Measurements from ENCODE around the gene NANOS3.
A peak's percentile ranks its signal among the peaks of the same experiment; 100 is the strongest.

NANOS3 gene

DNA sequence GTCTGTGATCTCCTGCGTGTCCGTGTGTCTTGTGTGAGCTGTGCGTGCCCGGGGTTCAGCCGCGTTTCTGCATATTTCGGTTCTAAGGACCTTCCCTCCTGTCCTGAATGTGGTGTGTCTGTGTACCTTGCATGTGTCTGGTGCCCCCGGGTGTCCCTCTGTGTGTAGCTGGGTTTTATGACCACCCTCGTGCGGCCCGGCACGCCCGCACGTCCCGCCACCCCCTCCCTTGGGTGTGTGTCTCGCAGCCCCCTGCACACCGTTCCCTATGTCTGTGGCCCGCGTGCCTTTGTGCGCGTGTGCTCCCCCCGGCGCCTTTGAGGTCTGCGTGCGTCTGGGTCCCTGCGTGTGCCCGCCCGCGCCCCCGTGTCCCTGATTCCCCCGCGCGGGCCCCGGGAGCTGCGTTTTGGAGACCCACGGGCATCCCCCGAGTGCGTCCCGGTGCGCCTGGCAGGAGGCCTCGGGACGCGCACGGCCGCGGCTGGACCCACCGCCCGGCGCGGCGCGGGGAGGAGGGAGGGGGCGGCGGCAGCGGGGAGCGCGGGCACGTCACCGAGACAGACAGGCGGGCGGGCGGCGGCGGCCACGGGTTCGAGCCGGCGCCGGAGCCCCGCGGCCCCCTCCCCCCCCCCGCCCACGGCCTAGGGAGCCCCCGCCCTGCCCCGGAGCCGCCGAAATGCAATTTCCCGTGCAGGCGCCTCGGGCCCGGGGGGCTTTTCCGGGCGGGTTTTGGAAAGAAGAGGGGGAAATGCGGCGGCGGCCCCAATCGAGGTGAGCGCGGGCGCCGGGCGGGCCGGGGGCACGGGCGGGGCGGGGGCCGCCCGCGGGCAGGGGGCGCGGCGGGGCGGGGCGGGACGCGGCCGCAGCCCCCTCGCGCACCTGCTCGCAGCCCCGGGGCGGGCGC lies 12.0 kb upstream of the NANOS3 start:
- DNase-seq: no peak

DNA sequence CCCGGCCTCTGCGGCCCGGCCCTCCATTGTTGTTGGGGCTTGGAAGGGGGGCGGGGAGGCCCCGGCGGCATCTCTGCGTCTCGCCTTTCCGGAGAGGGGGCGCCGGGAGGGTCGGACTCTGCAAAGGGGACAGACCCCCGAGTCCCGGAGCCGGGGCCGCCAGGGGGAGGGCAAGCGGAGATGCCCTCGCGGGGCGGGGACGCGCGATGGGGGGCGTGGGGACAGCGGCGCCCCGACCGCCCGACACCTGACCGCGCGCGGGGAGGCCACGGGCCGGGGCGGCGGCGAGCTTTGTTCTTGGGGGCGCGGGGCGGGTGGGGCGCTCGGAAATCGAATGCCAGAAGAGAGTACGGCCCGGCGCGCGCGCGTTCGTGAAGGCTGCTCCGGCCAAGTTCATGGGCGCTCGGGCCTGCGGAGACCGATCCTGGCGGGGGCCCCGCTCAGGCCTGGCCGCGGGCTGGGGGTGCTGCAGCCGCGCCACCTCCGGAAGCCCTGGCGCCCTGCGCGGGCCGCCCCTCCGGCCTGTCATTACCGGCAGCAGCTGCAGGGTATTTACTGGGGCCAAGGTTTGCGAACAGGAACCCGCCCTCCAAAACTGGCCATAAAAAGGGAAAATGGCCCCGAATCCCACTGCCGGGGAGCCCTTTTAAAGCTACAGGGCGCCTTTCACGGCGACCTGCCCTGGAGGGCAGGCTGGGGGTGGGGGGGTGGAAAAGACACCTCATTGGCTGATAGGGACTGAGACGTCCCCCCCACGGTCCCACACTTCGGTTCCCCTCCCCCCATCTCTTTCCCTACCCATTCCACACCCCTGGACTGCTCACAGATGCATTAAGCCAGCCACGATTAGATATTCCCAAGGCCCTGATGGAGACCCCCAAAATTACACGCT lies 11.1 kb upstream of the NANOS3 start:
- DNase-seq: peak; percentile 42

DNA sequence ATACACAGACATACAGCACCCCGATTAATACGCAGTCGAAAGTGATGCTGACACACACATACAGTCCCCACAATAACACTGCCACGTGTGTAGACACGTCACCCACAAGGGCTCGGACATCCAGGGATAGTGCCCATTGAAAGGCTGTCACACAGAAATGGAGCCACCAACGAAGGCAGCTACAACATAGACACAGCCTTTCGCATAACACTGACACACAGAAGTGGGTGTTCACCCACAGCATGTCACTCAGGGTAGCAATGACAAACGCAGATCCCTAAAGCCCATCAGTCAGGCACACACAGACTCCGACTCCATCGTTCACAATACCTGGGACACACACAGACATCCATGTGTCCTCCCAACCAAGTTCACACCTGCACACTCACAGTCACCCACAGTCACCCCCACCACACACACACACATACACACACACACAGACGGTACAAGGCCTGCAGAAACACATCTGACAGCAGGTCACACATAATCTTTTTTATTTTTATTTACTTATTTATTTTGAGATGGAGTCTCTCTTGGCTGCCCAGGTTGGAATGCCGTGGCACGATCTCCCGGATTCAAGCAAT lies 10.4 kb upstream of the NANOS3 start:
- DNase-seq: no peak

DNA sequence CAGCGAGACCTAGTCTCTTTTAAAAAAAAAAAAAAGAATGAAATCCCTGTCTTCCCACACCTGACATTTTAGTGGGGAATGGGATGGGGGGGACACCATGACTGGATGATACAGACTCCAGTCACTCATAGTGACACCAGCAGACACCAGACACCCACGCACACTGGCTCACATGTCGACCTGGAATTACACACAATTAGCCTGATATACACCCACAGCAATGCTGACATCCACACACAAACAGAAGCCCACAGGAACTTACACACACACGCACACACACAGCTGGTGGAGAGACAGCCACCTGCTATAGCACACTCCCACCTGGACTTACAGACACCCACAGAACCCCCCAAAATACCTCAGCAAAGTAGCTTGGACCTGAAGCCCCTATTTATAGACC lies 8.3 kb upstream of the NANOS3 start:
- DNase-seq: no peak

DNA sequence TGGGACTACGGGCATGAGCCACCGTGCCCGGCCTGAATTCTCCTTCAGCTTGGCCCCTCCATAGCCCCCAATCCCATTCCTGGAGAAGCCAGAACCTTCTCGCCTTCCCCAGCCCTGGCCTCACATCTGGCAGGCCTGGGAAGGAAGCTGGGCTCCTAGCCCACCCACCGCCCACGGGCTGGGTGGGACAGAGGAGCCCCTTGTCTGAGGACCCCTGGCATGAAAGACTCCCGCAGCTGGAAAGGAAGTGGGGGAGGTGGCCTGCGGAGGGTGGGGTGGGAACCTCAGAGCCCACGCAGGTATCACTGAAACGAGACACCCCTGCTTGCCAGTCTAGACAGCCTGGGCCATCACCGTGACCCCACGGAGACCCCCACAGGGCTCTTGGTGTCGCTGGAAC lies 7.7 kb upstream of the NANOS3 start:
- no peak for DNase-seq

DNA sequence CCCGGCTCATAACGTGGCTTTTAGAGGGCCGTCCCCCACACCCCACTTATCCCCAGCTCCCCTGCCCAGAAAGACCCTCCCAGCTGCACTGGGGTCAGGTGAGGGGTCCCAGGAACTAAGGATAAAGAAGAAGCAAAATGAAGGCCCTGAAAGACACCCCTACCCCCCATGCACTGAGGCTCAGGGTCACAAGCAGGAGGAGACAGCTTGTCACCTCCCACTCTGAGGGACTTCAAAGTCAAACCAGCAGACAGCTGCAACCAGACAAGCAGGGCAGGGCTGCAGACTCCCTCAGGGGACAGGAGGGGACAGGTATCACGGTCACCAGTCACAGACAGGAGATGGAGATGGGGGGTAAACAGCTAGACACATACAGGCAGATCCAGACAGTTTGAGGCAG lies 6.1 kb upstream of the NANOS3 start:
- DNase-seq: no peak

DNA sequence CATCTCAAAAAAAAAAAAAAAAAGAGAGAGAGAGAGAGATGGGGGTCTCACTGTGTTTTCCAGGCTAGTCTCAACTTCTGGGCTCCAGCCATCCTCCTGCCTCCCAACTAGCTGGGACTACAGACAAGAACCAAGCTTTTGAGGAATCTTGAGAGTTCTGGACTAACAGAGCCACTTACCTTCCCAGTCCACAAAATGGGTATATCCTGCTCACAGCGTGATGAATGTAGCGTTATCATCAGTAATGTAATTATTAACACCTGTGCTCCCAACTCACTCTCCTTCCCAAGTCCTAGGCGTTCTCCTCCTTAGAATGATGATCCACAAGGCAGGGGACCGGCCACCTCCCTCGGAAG lies 4.6 kb upstream of the NANOS3 start:
- no peak for DNase-seq

DNA sequence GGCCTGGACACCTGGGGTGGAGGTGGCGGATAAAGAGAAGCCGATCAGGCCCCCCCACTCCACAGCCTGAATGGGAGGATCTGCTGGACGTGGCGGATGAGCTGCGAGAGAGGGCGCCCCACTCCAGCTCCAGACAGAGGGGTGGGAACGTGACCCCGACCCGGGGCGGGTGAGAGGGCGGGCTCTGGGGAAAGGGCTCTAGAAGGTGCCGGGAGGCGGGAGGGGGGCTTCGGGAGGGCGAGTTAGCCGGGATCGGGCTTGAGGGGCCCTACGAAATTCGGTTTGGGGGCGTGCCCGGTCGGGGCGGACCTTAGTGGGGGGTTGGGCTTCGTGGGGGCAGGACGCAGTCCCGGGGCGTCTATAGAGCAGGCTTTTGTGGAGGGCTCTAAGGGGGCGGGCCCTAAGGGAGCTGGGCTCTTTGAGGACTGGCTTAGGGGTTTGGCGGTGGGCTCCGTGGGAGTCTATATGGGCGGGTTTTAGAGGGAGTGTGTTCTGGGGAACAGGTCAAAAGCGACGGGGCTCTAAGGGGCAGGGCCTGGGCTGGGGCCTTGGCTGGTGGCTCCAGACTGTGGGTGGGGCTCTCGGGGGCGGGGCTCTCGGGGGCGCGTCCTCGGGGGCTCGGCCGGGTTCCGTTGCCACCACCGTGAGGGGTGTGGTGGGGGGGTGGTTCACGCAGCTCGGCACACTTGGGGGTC lies 4.1 kb upstream of the NANOS3 start:
- peak; percentile 40 for DNase-seq

DNA sequence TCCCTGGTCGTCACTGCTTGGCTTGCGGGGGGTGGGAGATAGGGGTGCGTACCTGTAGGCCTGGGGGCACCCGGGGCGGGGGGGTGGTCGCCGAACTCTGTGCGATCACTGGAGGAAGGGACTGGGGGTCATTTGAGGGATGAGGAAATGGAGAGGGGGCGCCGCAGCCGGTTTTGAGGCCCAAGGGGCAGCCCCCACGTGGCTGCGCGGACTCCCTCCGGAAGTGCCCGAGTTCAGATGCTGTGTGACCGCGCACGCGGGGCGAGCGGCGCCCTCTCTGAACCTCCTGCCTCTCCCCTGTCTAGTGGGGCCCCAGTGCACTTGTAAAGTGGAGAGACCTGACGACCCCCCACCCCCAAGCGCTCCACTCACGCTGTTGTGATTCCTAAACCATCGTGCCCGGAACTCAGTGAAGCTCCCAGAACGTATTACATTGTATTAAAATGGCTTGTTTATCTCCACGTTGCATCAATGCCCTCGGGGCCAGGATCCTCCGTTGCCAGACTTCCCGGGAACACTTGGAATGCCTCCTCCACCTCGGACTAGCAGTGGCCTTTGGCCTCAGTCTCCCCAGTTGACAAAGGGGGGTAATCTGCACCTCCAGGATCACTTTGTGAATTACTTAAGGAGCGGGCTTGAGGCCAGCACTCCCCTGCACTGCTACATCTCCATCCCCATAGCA lies 3.0 kb upstream of the NANOS3 start:
- DNase-seq: no peak

DNA sequence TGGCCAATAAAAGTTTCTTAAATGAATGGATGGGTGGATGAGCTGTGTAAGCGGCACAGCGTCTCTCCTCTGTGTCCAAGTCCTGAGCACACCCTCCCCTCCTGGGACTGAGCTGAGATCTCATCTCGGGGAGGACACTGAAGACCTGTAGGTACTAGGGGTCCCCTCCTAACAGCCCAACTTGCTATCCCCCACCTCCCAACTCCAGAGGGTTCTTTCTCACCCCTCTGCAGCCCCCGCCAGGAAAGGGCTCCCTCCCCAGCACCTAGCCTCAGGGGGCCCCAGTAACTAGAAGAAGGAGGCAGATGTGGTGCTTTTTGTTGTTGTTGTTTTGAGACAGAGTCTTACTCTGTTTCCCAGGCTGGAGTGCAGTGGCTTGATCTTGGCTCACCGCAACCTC lies 1.1 kb upstream of the NANOS3 start:
- no peak for DNase-seq

DNA sequence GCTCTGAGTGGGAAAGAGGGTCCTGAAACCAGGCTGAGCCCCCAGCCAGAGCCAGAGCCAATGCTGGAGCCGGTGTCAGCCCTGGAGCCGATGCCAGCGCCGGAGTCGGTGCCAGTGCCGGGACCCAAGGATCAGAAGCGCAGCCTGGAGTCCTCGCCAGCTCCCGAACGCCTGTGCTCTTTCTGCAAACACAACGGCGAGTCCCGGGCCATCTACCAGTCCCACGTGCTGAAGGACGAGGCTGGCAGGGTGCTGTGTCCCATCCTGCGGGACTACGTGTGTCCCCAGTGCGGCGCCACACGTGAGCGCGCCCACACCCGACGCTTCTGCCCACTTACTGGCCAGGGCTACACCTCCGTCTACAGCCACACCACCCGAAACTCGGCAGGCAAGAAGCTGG lies 369 bp downstream of the NANOS3 start:
- no peak for DNase-seq

DNA sequence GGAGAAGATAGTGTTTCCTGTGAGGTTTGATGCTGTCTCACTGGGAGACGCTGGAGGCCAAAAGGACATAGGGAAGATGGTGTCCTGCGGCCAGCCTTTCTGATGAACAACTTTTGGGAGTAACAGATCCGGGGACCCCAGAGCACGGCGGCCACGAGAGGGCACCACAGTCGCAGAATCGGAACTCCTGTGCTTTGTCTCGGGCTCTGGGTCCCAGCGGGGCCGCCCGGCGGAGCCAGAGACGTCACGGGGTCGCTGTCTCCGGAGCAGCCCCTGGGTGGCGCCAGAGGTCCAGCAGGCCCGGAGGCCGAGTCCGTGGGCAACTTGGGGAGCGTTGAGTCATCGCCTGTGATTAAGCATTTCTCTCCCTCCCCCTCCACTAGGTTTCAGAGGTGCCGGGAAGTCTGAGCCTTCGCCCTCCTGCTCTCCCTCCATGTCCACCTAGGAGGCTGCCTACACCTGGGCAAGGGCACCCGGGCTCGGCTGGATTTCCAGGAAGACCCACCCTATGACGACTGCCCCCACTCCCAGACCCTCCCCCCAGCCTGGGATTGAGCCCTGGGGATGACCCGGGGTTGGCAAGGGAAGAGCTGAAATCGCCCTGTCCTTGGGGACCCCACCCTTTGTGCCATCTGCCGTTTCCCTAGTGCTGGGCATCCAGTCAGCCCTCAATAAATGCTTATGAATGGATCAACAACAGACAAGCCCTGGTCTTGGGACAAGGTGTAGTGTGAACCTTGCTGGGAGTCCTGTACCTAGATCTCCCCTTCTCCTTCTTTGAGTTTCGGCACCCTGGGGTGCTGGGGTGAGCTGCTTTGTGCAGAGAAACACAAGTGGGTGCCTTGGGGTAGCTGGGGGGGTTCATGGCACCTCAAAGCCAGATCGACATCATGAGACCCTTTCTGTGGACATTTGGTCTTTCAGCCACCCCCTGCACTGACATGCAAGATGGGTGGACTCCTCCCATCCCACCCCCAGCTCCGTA lies 3.4 kb downstream of the NANOS3 start:
- DNase-seq: peak; percentile 93

DNA sequence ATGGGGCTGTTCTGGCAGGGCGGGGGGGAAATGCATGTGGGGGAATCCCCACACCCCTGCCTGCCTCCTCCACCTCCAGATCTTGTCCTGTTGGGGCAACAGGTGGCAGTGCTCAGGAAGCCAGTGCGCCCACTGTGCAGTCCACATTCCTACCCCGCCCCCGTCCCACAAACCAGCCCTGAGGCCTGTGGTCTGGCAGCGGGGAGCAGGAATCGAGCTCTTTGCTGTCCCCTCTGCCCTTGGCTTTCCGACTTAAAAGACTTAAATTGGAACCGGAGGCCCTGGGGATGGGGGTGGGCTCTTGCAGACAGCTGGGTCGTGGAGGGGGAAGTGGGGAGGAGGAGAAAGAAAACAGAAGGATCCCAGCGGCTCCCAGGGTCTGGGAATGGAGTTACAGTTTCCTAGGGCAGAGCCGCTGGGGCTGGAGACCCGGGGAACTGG lies 4.3 kb downstream of the NANOS3 start:
- DNase-seq: no peak

DNA sequence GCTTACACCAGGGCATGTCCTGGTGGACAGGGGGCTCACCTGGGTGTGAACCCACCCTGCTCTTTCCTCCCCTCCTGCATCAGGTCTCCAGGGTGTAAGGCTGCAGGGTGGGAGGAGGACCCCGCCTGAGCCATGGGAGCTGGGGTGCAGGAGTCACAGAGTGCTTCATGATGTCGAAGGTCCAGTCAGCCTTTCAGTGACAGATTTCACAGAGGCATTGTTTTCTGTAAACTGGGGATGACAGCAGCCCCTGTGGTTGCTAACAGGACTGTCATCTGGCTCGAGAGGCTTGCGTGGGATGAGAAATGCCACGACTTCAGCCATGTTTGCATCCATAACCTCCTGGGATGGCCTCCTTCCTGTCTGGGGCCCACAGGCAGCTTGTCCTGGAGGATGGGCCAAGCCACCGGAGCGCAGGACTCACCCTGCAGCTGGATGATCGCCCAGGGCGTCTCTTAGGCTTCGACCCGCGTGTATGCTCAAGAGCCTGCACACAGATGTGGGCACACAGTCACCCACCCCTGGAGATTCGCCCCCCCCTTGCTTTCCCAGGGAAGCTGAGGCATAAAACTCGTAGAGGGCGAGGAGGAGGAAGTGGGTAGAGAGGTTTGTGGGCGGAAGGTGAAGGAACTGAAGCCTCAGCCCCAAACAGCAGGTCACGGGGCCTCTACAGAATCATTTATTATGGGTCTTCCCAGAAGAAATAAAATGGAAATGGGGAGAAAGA lies 4.9 kb downstream of the NANOS3 start:
- no peak for DNase-seq

DNA sequence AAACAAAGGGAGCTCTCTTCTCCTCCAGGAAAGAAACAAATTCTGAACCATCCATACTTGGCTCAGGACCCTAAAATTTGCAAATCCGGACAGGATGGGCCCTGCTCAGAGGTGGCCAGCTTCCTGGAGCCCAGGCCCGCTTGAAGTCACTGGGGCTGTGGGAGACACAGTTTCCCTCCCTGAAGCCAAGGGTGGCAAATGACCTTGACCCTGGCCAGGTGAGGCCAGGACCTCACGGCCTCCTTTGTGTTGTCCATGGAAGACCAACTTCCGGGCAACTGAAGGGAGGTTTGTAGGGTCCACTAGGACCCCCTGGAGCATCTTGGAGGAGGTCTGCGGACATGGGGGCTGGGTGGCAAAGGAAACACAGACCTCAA lies 5.5 kb downstream of the NANOS3 start:
- DNase-seq: no peak

DNA sequence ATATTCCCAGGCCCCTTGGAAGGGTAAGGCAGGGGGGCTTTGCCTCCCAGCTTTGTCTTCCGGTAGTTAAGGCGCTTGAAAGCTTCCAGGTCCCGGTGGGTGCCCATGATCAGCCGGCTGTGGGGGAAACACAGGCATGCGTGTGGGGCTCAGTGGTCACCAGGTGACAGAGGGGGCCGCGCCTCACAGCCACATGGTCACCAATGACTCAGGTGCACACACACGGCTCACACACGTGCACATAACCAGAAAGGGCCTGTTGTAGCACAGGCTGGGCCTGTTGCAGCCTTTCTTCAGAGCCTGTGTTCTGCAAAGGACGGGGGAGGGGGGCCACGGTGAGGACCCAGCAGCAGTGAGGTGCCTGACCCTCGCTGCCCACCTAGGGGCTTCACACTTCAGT lies 5.9 kb downstream of the NANOS3 start:
- no peak for DNase-seq

DNA sequence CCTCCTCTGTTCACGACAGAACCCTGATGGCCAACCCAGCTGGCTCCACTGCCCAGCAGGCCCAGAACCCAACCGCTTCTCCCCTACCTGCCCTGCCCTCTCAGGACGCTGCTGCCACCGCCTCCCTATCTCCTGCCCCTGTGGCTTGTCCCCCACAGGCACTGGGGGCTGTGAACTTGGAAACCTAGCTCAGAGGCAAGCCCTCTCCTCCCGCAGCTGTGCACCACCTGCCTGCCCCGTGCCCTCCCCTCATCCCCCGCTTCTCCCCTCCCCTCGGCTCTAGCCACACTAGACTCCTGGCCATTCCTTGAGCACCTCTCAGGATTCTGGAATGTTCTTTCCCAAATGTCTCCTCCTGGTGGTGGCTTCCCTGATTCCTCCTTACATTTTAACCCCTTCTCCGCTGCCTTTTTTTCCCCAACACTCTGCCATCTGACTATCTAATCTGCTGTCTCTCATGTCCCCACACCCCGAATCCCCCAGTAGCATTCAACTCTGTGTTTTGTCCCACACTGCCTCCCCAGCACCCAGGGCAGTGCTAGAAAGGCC lies 6.7 kb downstream of the NANOS3 start:
- no peak for DNase-seq

DNA sequence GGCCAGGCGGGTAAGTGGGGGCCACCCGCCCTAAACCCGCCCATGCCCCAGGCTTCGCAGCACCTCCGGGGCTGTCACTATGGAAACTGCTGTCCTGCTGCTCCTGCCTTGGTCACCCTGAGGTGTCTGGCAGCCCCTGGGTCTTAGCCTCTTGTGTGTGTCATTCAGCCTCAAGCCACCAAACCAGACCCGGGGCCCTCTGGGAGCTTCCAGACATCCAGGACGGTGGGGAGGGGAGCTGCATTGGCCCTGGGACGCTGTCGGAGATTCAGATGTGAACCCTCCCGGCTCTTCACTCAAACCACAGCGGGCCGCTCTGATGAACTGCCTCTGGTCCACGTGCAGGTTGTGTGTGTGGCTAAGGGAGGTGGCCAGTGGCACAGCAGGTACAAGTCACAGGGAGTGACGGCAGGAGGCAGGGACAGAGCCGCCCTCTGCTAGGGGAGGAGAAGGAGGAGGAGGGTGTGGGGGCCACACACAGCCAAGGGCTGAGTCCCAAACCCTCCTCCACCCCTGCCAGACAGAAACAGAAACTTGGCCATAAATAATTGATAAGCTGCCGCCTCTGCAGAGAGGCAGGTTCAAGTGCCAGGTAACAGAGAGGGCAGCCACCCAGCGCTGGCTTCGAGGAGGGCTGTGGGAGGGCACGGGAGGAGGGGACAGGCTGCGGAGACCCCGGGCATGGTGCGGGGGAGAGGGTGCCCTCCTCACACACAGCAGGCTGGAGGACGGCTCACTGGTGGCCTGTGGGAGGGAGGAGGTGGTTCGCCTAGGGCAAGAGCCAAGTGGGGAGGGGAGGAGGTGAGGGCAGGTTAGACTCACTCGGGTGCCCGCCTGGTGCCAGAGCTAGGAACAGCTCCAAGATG lies 8.0 kb downstream of the NANOS3 start:
- peak; percentile 55 for DNase-seq

DNA sequence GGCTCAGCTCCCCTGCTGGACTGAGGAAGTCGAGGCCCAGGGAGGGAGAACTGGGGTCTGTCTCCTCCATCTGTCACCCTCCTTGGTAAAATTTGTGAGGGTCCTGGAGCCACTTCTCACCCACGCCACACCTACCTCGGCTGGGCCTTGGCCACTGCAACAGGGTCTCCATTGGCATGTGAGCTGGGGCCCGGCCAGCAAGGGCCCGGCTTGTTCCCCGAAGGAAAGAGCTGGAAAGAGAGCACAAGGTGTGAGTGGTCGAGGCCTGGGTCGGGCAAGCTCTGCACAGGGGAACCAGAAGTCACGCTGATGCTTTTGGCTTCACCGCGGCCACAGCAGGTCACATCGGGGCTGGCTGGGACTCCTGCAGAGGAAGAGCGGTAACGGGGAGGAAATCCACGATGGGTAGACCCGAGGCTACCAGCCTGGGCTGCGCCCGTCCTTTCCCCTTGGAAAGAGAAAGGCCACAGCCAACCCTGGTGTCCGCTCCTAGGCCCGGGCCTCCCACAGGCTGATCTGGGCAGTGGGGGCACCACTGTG lies 9.0 kb downstream of the NANOS3 start:
- DNase-seq: no peak

Data from NCI-H1105 (cell line).